Measurements from ENCODE around the gene STK32C. TPM values are rescaled to one million over a fixed set of nuclear protein-coding genes. Genes with fewer than 3 reads are reported as not detected.

The STK32C gene
- total and polyA plus RNA-seq, 2 of the 4 experiments (the other 2 are of a cell fraction), result 5.0 to 8.3 TPM

DNA sequence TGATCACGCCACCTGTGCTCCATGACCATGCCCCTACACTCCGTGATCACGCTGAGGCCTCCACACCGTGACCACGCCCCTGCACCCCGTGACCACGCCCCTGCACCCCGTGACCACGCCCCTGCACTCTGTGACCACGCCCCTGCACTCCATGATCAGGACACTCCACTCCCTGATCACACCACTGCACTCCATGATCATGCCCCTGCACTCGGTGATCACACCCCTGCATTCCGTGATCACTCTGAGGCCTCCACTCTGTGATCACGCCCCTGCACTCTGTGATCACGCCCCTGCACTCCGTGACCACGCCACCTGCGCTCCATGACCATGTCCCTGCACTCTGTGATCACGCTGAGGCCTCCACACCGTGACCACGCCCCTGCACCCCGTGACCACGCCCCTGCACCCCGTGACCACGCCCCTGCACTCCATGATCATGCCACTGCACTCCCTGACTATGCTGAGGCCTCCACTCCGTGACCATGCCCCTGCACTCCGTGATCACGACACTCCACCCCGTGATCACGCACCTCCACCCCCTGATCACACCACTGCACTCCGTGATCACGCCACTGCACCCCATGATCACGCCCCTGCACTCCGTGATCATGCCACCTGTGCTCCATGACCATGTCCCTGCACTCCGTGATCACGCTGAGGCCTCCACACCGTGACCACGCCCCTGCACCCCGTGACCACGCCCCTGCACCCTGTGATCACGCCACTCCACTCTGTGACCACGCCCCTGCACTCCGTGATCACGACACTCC lies 27.7 kb downstream of the STK32C start:
- Histone ChIP-seq H4K5ac (ENCODE audit: low read depth, low read length) (no peak overlapping the region), H2BK120ac (ENCODE audit: low read depth, low read length) (no peak overlapping the region), H3K56ac (ENCODE audit: extremely low read depth, insufficient read depth, low read length) (no peak overlapping the region), H3K4me1 (ENCODE audit: control insufficient read depth, insufficient read depth, low read length) (peaks cover 2% of the 10 kb centered on the region; the same call in 1 of the 2 replicates), H4K20me1 (ENCODE audit: insufficient read depth, low read length) (no peaks in the 10 kb centered on the region), H3K23ac (ENCODE audit: low read depth, low read length) (no peak overlapping the region), H3K9ac (ENCODE audit: low read depth, low read length) (no peak overlapping the region), H2BK5ac (ENCODE audit: low read depth, low read length, poor library complexity, severe bottlenecking) (no peak overlapping the region), H2BK15ac (ENCODE audit: low read depth, low read length) (no peak overlapping the region), H3K27me3 (ENCODE audit: control insufficient read depth, insufficient read depth, low read length) (peaks cover 22% of the 10 kb centered on the region; the same call in 1 of the 2 replicates), H2AK5ac (ENCODE audit: low read depth, low read length) (no peak overlapping the region), H3K4me2 (ENCODE audit: low read depth, low read length) (no peak overlapping the region), H3K4me3 (ENCODE audit: insufficient read depth, low read depth, low read length) (no peak overlapping the region), H3K9me3 (ENCODE audit: control insufficient read depth, insufficient read depth, low read length) (no peaks in the 10 kb centered on the region), H3K18ac (ENCODE audit: low read depth, low read length) (no peak overlapping the region), H3K4ac (ENCODE audit: low read depth, low read length) (no peak overlapping the region), H2BK20ac (ENCODE audit: low read depth, low read length) (no peak overlapping the region), H3K9me1 (ENCODE audit: insufficient read depth, low read length) (no peaks in the 10 kb centered on the region; the same call in 1 of the 2 replicates), H3K27ac (ENCODE audit: insufficient read depth, low read length) (no peak overlapping the region), H3K14ac (replicated peaks; ENCODE audit: low read depth, low read length) (no peak overlapping the region), H2AFZ (replicated peaks; ENCODE audit: low read length, poor library complexity) (no peak overlapping the region), H2AK9ac (replicated peaks; ENCODE audit: low read depth, low read length, poor library complexity) (no peak overlapping the region), H3K36me3 (ENCODE audit: control insufficient read depth, insufficient read depth, low read length) (no peaks in the 10 kb centered on the region), H4K91ac (ENCODE audit: insufficient read depth, low read depth, low read length) (no peak overlapping the region), H4K8ac (ENCODE audit: low read depth in 2 of 2, low read length in 2 of 2) (no peak overlapping the region), H3K79me1 (ENCODE audit: low read depth in 1 of 2, low read length in 2 of 2) (no peaks in the 10 kb centered on the region)
- no peak for TF ChIP-seq RAD21 (IDR thresholded peaks at IDR 0.05; ENCODE audit: low read length)
- no peak for TF ChIP-seq NFE2L2 (IDR thresholded peaks at IDR 0.05; ENCODE audit: low read depth, low read length)
- TF ChIP-seq CEBPB (IDR thresholded peaks at IDR 0.05; ENCODE audit: low read depth, low read length), result no peak
- TF ChIP-seq, protein P1, sequence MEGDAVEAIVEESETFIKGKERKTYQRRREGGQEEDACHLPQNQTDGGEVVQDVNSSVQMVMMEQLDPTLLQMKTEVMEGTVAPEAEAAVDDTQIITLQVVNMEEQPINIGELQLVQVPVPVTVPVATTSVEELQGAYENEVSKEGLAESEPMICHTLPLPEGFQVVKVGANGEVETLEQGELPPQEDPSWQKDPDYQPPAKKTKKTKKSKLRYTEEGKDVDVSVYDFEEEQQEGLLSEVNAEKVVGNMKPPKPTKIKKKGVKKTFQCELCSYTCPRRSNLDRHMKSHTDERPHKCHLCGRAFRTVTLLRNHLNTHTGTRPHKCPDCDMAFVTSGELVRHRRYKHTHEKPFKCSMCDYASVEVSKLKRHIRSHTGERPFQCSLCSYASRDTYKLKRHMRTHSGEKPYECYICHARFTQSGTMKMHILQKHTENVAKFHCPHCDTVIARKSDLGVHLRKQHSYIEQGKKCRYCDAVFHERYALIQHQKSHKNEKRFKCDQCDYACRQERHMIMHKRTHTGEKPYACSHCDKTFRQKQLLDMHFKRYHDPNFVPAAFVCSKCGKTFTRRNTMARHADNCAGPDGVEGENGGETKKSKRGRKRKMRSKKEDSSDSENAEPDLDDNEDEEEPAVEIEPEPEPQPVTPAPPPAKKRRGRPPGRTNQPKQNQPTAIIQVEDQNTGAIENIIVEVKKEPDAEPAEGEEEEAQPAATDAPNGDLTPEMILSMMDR (conservative IDR thresholded peaks at IDR 0.05; ENCODE audit: low read depth, low read length), result no peak
- no peak for TF ChIP-seq MXI1 (IDR thresholded peaks at IDR 0.05; ENCODE audit: borderline replicate concordance, low read depth, low read length)
- ChIA-PET POLR2A (ENCODE audit: unreplicated experiment) (no interaction called here), CTCF (no interaction called here)
- DNase-seq (no peak), ATAC-seq (ENCODE audit: low read depth) (no peak)
- dilution Hi-C loops (cut with HindIII; ENCODE audit: low sequenced_read_pairs, unreplicated experiment), result no loop called here
- 86% methylated on average over 28 of the region's 43 CpGs; no CpG with 5 or more reads in 1 of the 2 experiments for WGBS, 2 experiments (ENCODE audit: extremely low coverage in 2 of 2, insufficient read length in 1 of 2)
- in situ Hi-C loops (cut with MboI; ENCODE audit: low sequenced_read_pairs), result no loop called here
- intact Hi-C loops (cut with micrococcal nuclease), result no loop called here
- no TSS peak for BruUV-seq (replicated peaks)
